Thymus (tissue), 11 donors: ENCODE data around the gene MRPL34. TPM values are rescaled to one million over a fixed set of nuclear protein-coding genes. Genes with fewer than 3 reads are reported as not detected.

ENCODE experiments used
- DNase-seq, 9 donors: peaks; one replicate each; pipeline ENCODE4 v3.0.0-alpha.2; 2013; ENCODE audit warnings: low spot score in 9 of 9, low read depth in 6 of 9, missing footprints in 1 of 9
- H3K27ac ChIP-seq, 2 donors: one replicate each; pipeline ENCODE4 v1.5.1; 2013; ENCODE audit warnings: control low read depth in 1 of 2, low read depth in 1 of 2, low read length in 1 of 2, mild to moderate bottlenecking in 1 of 2, moderate library complexity in 1 of 2
- H3K27me3 ChIP-seq, 2 donors: one replicate each; pipeline ENCODE4 v1.5.1; 2013; ENCODE audit warnings: low read length in 1 of 2; ENCODE audit not compliant: control insufficient read depth in 2 of 2, insufficient read depth in 1 of 2
- H3K36me3 ChIP-seq, 2 donors: one replicate each; pipeline ENCODE4 v1.5.1; 2013; ENCODE audit warnings: low read length in 1 of 2, mild to moderate bottlenecking in 1 of 2, moderate library complexity in 1 of 2; ENCODE audit not compliant: control insufficient read depth in 2 of 2, insufficient read depth in 2 of 2
- H3K4me1 ChIP-seq, 2 donors: one replicate each; pipeline ENCODE4 v1.5.1; 2013; ENCODE audit warnings: low read length in 2 of 2; ENCODE audit not compliant: control insufficient read depth in 2 of 2, insufficient read depth in 2 of 2
- H3K4me3 ChIP-seq, 2 donors: one replicate each; pipeline ENCODE4 v1.5.1; 2013; ENCODE audit warnings: low read length in 2 of 2, control low read depth in 1 of 2, mild to moderate bottlenecking in 1 of 2
- H3K9me3 ChIP-seq, 2 donors: one replicate each; pipeline ENCODE4 v1.5.1; 2013; ENCODE audit warnings: low read length in 1 of 2, mild to moderate bottlenecking in 1 of 2; ENCODE audit not compliant: control insufficient read depth in 2 of 2, insufficient read depth in 1 of 2
- WGBS: extraction: QIAGEN DNeasy Blood & Tissue Kit; methylation state at CpG from one replicate; pipeline ENCODE4 v1.1.7; 2013; 5-methylcytosine and 5-hydroxymethylcytosine counted together
- polyA plus RNA-seq: library from polyadenylated mRNA; stranded (reverse); fragments of 200-250 nt; gene quantifications from one replicate; pipeline ENCODE4 v1.2.3, GENCODE V29; 2013
- total RNA-seq: library from RNA; stranded (reverse); fragments of 120-200 nt; gene quantifications from one replicate; pipeline ENCODE4 v1.2.4, GENCODE V29; 2013
- donor health status: healthy.

MRPL34 gene
- total and polyA plus RNA-seq, 2 donors = 78.3 to 123 TPM

DNA sequence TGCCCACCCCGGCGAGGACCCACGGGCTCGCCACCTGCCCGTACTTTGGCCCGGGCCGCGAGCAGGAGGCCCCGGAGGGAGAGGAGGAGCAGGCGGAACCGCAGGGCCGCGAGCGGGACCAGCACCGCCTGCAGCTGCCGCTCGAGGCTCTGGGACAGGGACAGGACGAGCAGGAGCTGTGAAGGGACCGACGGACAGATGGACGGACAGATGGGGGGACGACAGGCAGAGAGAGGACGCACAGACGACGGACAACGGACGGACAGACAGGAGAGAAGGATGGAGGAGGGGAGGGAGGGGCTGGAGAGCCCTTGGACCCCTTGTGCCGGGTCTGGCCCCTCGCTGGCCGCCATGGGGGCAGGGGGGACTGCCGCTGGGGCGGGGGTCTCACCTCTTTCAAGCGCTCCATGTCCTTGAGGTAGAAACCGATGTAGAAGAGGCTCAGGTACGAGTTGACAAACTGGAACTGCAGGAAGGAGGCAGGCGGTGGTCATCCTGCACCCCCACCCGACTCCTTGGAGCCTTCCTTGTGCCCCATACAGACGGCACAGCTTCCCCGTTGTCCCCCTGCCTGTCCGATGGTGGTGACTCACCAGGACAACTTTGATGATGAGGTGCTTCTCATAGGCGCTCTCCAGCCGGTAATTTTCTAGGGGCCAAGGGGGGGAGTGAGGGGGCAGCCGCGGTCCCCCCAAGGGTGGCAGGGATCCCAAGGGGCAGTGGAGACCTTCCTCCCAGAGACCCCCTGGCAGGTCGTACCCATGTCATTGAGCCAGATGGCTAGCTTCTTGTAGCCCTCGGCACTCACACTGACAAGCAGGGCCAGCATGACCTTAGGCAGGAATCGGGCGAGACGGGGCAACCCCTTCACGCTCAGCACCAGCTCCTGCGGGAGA is 23.9 kb downstream of the MRPL34 start:
- peaks cover 19 to 37% of the 10 kb centered on the region in 2 donors for H3K4me1 ChIP-seq
- H3K36me3 ChIP-seq = peaks cover 11 to 23% of the 10 kb centered on the region in 2 donors
- DNase-seq = no peak
- H3K27ac ChIP-seq = no peak overlapping the region
- WGBS = 70% methylated on average over 51 of the region's 51 CpGs
- H3K4me3 ChIP-seq = peak overlapping the region in 1 of 2 donors; percentile 58
- peaks cover 0 to 8% of the 10 kb centered on the region in 2 donors for H3K9me3 ChIP-seq
- peaks cover 0 to 24% of the 10 kb centered on the region in 2 donors for H3K27me3 ChIP-seq

- Histone ChIP-seq H3K9me3 (peaks cover 0 to 12% of the 10 kb centered on the region in 2 donors), H3K36me3 (peaks cover 3 to 20% of the 10 kb centered on the region in 2 donors), H3K27ac (no peak overlapping the region), H3K4me3 (no peak overlapping the region), H3K27me3 (peaks cover 0 to 24% of the 10 kb centered on the region in 2 donors), H3K4me1 (peaks cover 19 to 44% of the 10 kb centered on the region in 2 donors)
- 95% methylated on average over 24 of the region's 24 CpGs for WGBS
- DNase-seq = no peak
These were observed 24.8 kb downstream of the MRPL34 start for GRCh38 chr19:17330262-17331044.

- 93% methylated on average over 13 of the region's 13 CpGs for WGBS
- H3K4me3 ChIP-seq = no peak overlapping the region
- H3K9me3 ChIP-seq = peaks cover 0 to 12% of the 10 kb centered on the region in 2 donors
- peaks cover 2 to 20% of the 10 kb centered on the region in 2 donors for H3K36me3 ChIP-seq
- H3K27ac ChIP-seq = no peak overlapping the region
- H3K4me1 ChIP-seq = peaks cover 19 to 49% of the 10 kb centered on the region in 2 donors
- no peak for DNase-seq
- peaks cover 0 to 24% of the 10 kb centered on the region in 2 donors for H3K27me3 ChIP-seq
These were observed 25.4 kb downstream of the MRPL34 start for GRCh38 chr19:17331045-17331558.

GRCh38 chr19:17332360-17332676 is 26.6 kb downstream of the MRPL34 start:
- DNase-seq = no peak
- no peak overlapping the region for H3K27ac ChIP-seq
- no peak overlapping the region for H3K4me3 ChIP-seq
- H3K9me3 ChIP-seq = peaks cover 0 to 12% of the 10 kb centered on the region in 2 donors
- peaks cover 0 to 15% of the 10 kb centered on the region in 2 donors for H3K36me3 ChIP-seq
- 98% methylated on average over 8 of the region's 8 CpGs for WGBS
- H3K27me3 ChIP-seq = peaks cover 0 to 24% of the 10 kb centered on the region in 2 donors
- peaks cover 19 to 56% of the 10 kb centered on the region in 2 donors for H3K4me1 ChIP-seq

DNA sequence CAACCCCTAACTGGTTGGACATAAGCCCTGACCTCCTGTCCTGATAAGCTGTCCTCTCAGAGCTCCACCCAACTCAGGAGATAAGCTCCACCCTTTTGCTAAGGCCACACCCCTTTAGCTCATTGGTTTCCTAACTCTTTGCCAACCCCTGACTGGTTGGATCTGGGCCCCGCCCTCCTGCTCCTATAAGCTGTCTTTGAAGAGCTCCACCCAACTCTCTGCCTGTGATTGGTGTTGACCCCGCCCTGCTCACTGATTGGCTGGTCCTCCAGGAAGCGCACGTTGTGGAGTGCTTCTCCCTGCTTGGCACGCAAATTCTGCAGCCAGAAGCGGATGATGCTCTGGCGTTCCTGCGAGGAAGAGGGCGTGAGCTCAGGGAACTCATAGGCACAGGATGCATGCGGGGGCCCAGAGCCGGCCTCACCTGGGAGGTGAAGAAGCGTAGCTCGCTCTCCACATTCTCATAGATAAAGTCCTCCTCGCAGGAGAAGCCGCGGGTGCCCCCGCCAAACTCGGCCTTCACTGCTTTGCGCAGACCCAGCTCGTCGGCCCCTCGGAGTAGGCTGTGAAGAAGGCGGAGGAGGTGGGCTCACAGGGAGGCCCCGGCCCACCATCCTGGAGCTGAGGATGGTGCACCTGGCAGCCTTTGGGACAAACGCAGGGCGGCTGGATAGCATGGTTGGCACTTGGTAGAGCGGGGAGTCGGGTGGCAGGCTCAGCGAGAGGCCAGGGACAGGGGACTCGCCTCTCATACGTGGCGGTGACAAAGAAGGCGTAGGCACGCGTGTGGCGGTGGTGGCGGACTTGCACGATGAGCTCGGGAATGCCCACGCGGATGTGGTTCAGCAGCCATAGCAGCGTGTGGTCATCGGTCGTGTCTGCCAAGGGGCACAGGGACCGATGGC is 27.3 kb downstream of the MRPL34 start:
- Histone ChIP-seq H3K4me1 (peaks cover 19 to 55% of the 10 kb centered on the region in 2 donors), H3K9me3 (peaks cover 0 to 12% of the 10 kb centered on the region in 2 donors), H3K4me3 (no peak overlapping the region), H3K27ac (no peak overlapping the region), H3K27me3 (peaks cover 0 to 24% of the 10 kb centered on the region in 2 donors), H3K36me3 (peaks cover 0 to 11% of the 10 kb centered on the region in 2 donors)
- WGBS = 98% methylated on average over 45 of the region's 45 CpGs
- DNase-seq = peak in 1 of 9 donors; percentile 44

GRCh38 chr19:17333611-17334413 is 28.1 kb downstream of the MRPL34 start:
- Histone ChIP-seq H3K4me1 (peaks cover 17 to 58% of the 10 kb centered on the region in 2 donors), H3K9me3 (peaks cover 0 to 12% of the 10 kb centered on the region in 2 donors), H3K36me3 (peaks cover 1 to 11% of the 10 kb centered on the region in 2 donors), H3K27me3 (peaks cover 0 to 24% of the 10 kb centered on the region in 2 donors), H3K4me3 (peak overlapping the region; percentile 61 to 86), H3K27ac (peak overlapping the region in 1 of 2 donors; percentile 51)
- peak in 4 of 9 donors; percentile 54 to 86 (median 65) for DNase-seq
- WGBS = 40% methylated on average over 52 of the region's 52 CpGs

GRCh38 chr19:17334414-17335409 is 29.0 kb downstream of the MRPL34 start, which contains the start of gene ANO8:
ANO8 (minus strand) TSS chr19:17334855; CDS start chr19:17334670, 185 bp downstream.
- Histone ChIP-seq H3K36me3 (peaks cover 7 to 11% of the 10 kb centered on the region in 2 donors), H3K27me3 (peaks cover 0 to 16% of the 10 kb centered on the region in 2 donors), H3K4me1 (peaks cover 8 to 51% of the 10 kb centered on the region in 2 donors), H3K27ac (peak within 1 kb of the TSS in 1 of 2 donors; percentile 51), H3K4me3 (peak within 1 kb of the TSS; percentile 61 to 86), H3K9me3 (peaks cover 0 to 12% of the 10 kb centered on the region in 2 donors)
- WGBS = 4% methylated on average over 86 of the region's 86 CpGs
- peak; percentile 93 to 99 (median 96) for DNase-seq
